PC-3 (cell line): ENCODE data around the gene XIRP1. TPM values are rescaled to one million over a fixed set of nuclear protein-coding genes. Genes with fewer than 3 reads are reported as not detected.

Experiments used
- ATAC-seq: fragments of 200-7000 bp; cut with Tn5 transposase; 2 replicates; pipeline ENCODE4 v1.9.1; 2020; ENCODE audit warnings: mild to moderate bottlenecking, moderate library complexity
- BruUV-seq: library from RNA; stranded (reverse); fragments of 400-500 nt; replicated peaks from 2 replicates; lab custom pipeline; 2021; lab: Mats Ljungman, UMichigan
- CTCF ChIA-PET: fragments of 300-600 bp; sonication (Branson Sonifier 250); formaldehyde crosslinking; loops from one replicate; lab custom pipeline; 2022; ENCODE audit warnings: antibody characterized with exemption; lab: Charles Lee
- POLR2A ChIA-PET: fragments of 300-600 bp; sonication (Branson Sonifier 250); formaldehyde crosslinking; loops from one replicate; lab custom pipeline; 2022; ENCODE audit warnings: antibody characterized with exemption; ENCODE audit not compliant: unreplicated experiment; lab: Charles Lee
- DNase-seq: peaks from one replicate; pipeline ENCODE4 v3.0.0-alpha.2; 2015
- H2AFZ ChIP-seq: fragments of 300-600 bp; sonication (generic); 2 replicates; pipeline ENCODE4 v1.6.0; 2016; ENCODE audit warnings: antibody characterized with exemption, low read length
- H3F3A ChIP-seq: fragments of 300-600 bp; sonication (generic); one replicate; pipeline ENCODE4 v1.6.0; 2017; ENCODE audit warnings: antibody characterized with exemption, low read length, control low read depth, mild to moderate bottlenecking; ENCODE audit not compliant: unreplicated experiment
- H3K27ac ChIP-seq: fragments of 300-600 bp; sonication (generic); 2 replicates; pipeline ENCODE4 v1.5.1; 2016; ENCODE audit warnings: mild to moderate bottlenecking, low read length
- H3K27me3 ChIP-seq: fragments of 300-600 bp; sonication (generic); 2 replicates; pipeline ENCODE4 v1.6.1; 2016; ENCODE audit warnings: low read length, mixed read lengths
- H3K36me3 ChIP-seq: fragments of 300-600 bp; sonication (generic); 2 replicates; pipeline ENCODE4 v1.6.1; 2016; ENCODE audit warnings: low read depth, mixed run types, low read length, mixed read lengths
- H3K4me1 ChIP-seq: fragments of 300-600 bp; sonication (generic); 2 replicates; pipeline ENCODE4 v1.5.1; 2016; ENCODE audit warnings: low read length; ENCODE audit not compliant: insufficient read depth
- H3K4me2 ChIP-seq: fragments of 300-600 bp; sonication (generic); 2 replicates; pipeline ENCODE4 v1.6.0; 2016; ENCODE audit warnings: low read length
- H3K4me3 ChIP-seq: fragments of 300-600 bp; sonication (generic); 2 replicates; pipeline ENCODE4 v1.5.1; 2016; ENCODE audit warnings: mild to moderate bottlenecking, low read length, mixed read lengths
- H3K79me2 ChIP-seq: fragments of 300-600 bp; sonication (generic); 2 replicates; pipeline ENCODE4 v1.6.1; 2017; ENCODE audit warnings: low read length, mixed read lengths
- H3K9ac ChIP-seq: fragments of 300-600 bp; sonication (generic); 2 replicates; pipeline ENCODE4 v1.6.0; 2016; ENCODE audit warnings: mild to moderate bottlenecking, low read length
- H3K9me2 ChIP-seq: fragments of 300-600 bp; sonication (generic); replicated peaks from 2 replicates; pipeline ENCODE4 v1.6.1; 2016; ENCODE audit warnings: mixed run types, low read length, mixed read lengths
- H3K9me3 ChIP-seq: fragments of 300-600 bp; sonication (generic); 2 replicates; pipeline ENCODE4 v1.6.1; 2016; ENCODE audit warnings: low read length, mixed read lengths
- H4K20me1 ChIP-seq: fragments of 300-600 bp; sonication (generic); 2 replicates; pipeline ENCODE4 v1.6.1; 2016; ENCODE audit warnings: low read length, mixed read lengths
- CTCF ChIP-seq: fragments of 300-600 bp; sonication (generic); conservative IDR thresholded peaks from 2 replicates; pipeline ENCODE4 v1.5.1; 2017; ENCODE audit warnings: antibody characterized with exemption, low read depth, mild to moderate bottlenecking, low read length
- EZH2 ChIP-seq: fragments of 300-600 bp; sonication (generic); IDR thresholded peaks from one replicate; pipeline ENCODE4 v1.6.1; 2017; ENCODE audit warnings: antibody characterized with exemption, mild to moderate bottlenecking, low read length; ENCODE audit not compliant: unreplicated experiment
- EZH2phosphoT487 ChIP-seq: fragments of 300-600 bp; sonication (generic); IDR thresholded peaks from 2 replicates; pipeline ENCODE4 v1.6.1; 2018; ENCODE audit warnings: mild to moderate bottlenecking, antibody characterized with exemption, low read length, borderline replicate concordance
- intact Hi-C: fragments of 100-400 bp; cut with micrococcal nuclease; formaldehyde crosslinking; loops from 2 replicates; pipeline ENCODE4 v1.9.0; 2023
- total RNA-seq: library from RNA; depleted of rRNA; stranded (reverse); fragments of >200 nt; gene quantifications from 2 replicates; pipeline ENCODE4 v1.2.3, GENCODE V29; 2014

The XIRP1 gene
- total RNA-seq, 1 experiment from 2014 or later = not detected

- Histone ChIP-seq H3K9ac (no peak overlapping the region), H3K27ac (no peak overlapping the region), H4K20me1 (no peaks in the 10 kb centered on the region), H3K27me3 (peaks cover 41% of the 10 kb centered on the region), H3F3A (no peaks in the 10 kb centered on the region), H3K79me2 (no peaks in the 10 kb centered on the region), H3K9me2 (no peaks in the 10 kb centered on the region), H3K36me3 (no peaks in the 10 kb centered on the region), H3K4me1 (no peaks in the 10 kb centered on the region), H2AFZ (no peak overlapping the region), H3K4me3 (no peak overlapping the region), H3K4me2 (no peak overlapping the region), H3K9me3 (no peaks in the 10 kb centered on the region)
- ChIA-PET CTCF (no interaction called here), POLR2A (no interaction called here)
- no TSS peak for BruUV-seq
- DNase-seq = no peak
- intact Hi-C loops = no loop called here
- TF ChIP-seq EZH2phosphoT487 = no peak
- peak; percentile 18; the same call in 1 of the 2 replicates for TF ChIP-seq CTCF
- TF ChIP-seq EZH2 = no peak
- ATAC-seq = peak; percentile 40; the same call in 1 of the 2 replicates
Observed at GRCh38 chr3:39202094-39202493, 9.7 kb upstream of the XIRP1 start.

- H2AFZ ChIP-seq = no peak overlapping the region
- peak; percentile 39; the same call in 1 of the 2 replicates for ATAC-seq
- H3K79me2 ChIP-seq = no peaks in the 10 kb centered on the region
- H3K4me1 ChIP-seq = no peaks in the 10 kb centered on the region
- TF ChIP-seq EZH2phosphoT487 (no peak), CTCF (no peak), EZH2 (no peak)
- intact Hi-C loops = no loop called here
- no TSS peak for BruUV-seq
- H3K27me3 ChIP-seq = peaks cover 10% of the 10 kb centered on the region
- no peak overlapping the region for H3K9ac ChIP-seq
- CTCF ChIA-PET = no interaction called here
- H3K36me3 ChIP-seq = no peaks in the 10 kb centered on the region
- H3K4me3 ChIP-seq = no peak overlapping the region
- no peaks in the 10 kb centered on the region for H3K9me3 ChIP-seq
- H4K20me1 ChIP-seq = no peaks in the 10 kb centered on the region
- H3F3A ChIP-seq = no peaks in the 10 kb centered on the region
- H3K27ac ChIP-seq = no peak overlapping the region
- no peak overlapping the region for H3K4me2 ChIP-seq
- peak; percentile 30 for DNase-seq
- H3K9me2 ChIP-seq = no peaks in the 10 kb centered on the region
- POLR2A ChIA-PET = interaction anchor here (0.5 kb wide), 1 partner anchor 82 kb away, joined by 7 read pairs; no protein-coding TSS in a partner anchor
Observed at GRCh38 chr3:39196671-39197356, 4.4 kb upstream of the XIRP1 start.

- CTCF ChIA-PET = no interaction called here
Observed at GRCh38 chr3:39196034-39196433, 3.6 kb upstream of the XIRP1 start.

More at GRCh38 chr3:39196034-39196433, 3.6 kb upstream of the XIRP1 start:
- H3K9me3 ChIP-seq = no peaks in the 10 kb centered on the region
- no peaks in the 10 kb centered on the region for H3K9me2 ChIP-seq
- no peak overlapping the region for H2AFZ ChIP-seq
- POLR2A ChIA-PET = no interaction called here
- no peaks in the 10 kb centered on the region for H3K36me3 ChIP-seq
- no peak overlapping the region for H3K9ac ChIP-seq
- intact Hi-C loops = no loop called here
- H3K4me3 ChIP-seq = no peak overlapping the region
- no peaks in the 10 kb centered on the region for H4K20me1 ChIP-seq
- no peak for TF ChIP-seq EZH2phosphoT487
- TF ChIP-seq EZH2 = no peak
- TF ChIP-seq CTCF = no peak
- H3K79me2 ChIP-seq = no peaks in the 10 kb centered on the region
- H3K27ac ChIP-seq = no peak overlapping the region
- H3K4me1 ChIP-seq = no peaks in the 10 kb centered on the region
- DNase-seq = no peak
- ATAC-seq = no peak
- no TSS peak for BruUV-seq
- H3F3A ChIP-seq = no peaks in the 10 kb centered on the region
- H3K4me2 ChIP-seq = no peak overlapping the region
- H3K27me3 ChIP-seq = 0 out of 2 replicates have a peak, but pooled peaks cover 3% of the 10 kb centered on the region
